Stimulated activated naive CD4-positive, alpha-beta T cell (primary cell): ENCODE results near the gene ACACB.
"Not testable (repeated sequence)": the region's sequence is repeated elsewhere in the genome, so short reads cannot be mapped to it uniquely, and the experiment has no call there.

Experiments used
- DNase-seq, 6 experiments: peaks; one replicate each; lab custom pipeline; 2025; lab: John Stamatoyannopoulos, UW

Gene ACACB

DNA sequence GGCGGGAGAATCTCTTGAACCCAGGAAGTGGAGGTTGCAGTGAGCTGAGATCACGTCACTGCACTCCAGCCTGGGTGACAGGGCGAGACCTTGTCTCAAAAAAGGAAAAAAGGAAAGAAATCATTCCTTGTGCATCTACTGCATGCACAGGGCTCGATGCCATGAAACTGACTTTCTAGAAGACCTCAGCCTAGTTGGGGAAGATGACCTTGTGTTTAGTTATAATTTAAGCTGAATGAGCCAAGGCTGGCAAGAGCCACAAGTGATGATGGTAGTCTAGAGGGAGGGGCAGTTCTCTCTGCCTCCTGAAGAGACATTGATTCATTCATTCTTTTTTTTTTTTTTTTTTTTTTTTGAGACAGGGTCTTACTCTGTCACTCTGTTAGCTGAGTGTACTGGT is 24.2 kb downstream of the ACACB start:
- no peak for DNase-seq

DNA sequence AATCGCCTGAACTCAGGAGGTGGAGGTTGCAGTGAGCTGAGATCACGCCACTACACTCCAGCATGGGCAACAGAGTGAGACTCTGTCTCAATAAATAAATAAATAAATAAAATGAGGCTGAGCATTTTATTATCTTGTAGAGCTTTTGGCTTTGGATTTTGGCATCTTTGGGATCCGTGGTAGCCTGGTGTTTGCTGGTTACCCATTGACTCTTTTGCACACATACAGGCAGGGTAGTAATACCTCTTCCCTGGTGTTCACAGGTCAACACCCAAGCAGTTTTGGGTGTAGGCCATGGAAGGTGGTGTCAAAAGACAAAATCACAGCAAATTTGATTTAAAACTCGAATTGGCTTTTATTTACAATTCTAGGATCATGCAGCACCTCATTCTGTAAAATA is 27.8 kb downstream of the ACACB start:
- DNase-seq: no peak

GRCh38 chr12:109147126-109147525 is 30.7 kb downstream of the ACACB start:
- not testable (repeated sequence) for DNase-seq

GRCh38 chr12:109147954-109148353 is 31.6 kb downstream of the ACACB start:
- DNase-seq: no peak

DNA sequence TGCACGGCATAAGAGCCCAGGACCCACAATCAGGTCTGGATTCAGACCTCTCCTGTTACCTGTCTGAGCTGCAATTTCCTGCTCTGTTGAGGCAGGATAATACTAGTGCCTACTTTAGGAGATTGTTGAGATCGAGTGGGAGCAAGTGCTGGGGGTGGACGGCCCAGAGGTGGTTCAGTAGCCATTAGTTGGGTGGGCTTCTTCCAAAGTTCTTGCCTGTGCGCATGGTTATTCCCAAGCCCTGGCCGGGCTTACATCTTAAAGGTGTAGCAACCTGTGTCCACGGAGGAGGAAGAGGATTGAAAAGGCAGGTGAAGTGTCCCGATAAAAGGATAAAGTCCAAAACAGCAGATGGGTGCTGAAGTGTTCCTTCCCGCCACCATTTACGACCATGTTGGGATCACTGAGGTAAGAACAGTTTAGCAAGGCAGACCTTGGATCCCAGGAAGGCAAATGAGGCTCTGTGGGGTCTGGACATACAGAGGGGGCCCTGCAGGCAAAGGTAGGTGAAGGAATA is 33.8 kb downstream of the ACACB start:
- DNase-seq: no peak

DNA sequence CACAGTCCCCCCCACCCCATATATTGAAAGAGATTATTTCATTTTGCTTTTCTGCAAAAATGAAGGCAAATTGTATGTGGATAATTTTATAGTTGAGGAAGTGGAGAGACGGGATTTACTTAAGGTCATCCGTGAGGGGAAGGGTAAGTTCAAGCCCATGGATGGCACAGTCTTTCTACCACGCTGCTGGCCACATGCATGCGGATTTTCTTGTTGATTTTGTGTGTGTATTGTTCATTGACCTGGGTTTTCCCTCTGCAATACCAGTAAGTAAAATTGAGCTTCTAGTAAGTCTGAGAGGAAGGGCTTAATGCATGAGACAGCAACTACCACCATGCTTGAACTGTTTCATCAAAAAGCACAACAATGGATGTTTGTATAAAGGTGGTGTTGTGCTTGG is 35.1 kb downstream of the ACACB start:
- DNase-seq: no peak

DNA sequence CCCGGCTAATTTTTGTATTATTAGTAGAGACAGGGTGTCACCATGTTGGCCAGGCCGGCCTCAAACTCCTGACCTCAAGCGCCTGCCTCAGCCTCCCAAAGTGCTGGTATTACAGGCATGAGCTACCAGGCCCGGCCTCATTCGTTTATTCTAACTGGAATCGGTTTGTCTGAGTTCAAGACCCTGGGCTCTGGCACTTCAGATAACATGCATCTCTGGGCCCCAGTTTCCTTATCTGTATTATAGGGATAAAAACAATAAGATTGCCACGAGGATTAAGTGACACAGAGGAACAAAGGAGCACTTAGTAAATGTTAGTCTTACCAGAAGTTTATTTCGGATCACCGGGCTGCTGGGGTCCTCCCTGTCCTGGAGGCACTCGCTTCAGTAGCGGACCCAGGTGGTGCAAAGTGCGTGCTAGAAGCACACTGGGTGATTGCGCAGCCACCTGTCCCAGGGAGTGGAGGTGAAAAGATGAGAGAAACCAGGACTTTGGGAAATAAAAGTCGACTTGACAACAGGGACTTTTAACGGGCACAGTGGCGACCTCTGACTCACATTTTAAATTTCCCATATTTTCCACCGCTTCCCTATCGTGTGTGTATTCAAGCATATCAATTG is 37.5 kb downstream of the ACACB start:
- peak in 1 of 6 experiments; percentile 21 for DNase-seq

DNA sequence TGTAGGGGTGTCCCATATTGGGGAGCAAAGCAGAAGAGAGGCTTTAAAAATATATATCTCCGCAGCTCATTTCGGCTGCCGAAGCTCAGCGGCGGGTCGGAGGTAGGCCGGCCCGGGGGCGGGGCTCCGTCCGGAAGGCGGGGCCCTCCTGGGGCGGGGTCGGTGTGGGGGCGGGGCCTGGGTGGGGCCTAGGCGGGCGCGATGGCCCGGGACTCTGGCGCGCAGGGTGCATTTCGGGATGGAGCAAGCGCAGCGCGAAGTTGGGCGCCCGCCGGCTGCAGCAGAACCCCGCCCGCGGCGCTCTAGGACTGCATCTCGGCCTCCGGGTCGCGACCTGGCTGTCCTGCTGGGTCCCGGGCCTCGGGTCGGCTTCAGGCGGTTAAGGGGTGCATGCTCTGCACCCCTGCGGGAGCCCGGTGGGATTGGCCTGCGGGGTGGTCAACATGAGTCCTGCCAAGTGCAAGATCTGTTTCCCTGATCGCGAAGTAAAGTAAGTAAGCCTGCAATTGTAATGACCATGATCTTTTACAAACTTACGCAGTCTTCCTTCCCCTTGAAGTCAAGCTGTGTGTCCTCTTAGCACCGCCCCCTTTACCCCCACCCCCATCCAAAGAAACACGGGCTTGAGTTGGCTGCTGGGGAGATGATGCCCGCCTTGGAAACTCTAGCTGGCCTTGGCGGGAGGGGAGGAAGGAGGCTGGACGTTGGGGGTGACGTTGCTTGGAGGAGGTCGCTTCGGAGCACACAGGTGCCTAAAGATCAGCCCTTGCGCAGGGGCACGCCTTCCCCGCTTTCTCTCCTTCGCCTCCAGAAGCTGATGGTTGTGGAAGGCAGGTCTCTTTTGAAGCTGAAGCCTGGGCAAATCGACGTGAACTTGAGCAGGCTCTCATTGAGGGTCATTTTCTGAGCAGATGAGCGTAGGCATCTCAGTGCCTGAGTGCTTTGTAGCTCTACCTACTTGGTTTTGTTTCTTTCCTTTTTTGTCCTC is 38.4 kb downstream of the ACACB start:
- DNase-seq: peak; percentile 66 to 85 (median 76)

GRCh38 chr12:109156036-109156435 is 39.6 kb downstream of the ACACB start:
- DNase-seq: no peak

DNA sequence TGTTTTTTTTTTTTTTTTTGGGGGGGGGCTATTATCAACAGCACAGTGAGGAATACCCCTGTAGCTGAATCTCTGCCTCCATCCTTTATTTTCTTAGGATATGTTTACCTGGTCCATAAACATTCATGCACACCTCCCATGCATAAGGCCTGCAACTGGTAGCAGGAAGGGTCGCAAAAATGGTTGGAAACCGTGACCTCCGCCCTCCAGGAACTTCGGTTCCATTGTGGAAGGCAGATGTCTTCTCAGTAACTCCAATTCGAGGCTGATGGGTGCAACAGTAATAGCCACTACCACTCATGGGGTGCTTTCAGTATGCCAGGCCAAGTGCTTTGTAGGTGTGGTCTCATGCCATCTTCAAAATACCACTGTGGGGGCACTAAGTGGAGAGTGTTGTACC is 40.2 kb downstream of the ACACB start:
- no peak for DNase-seq

DNA sequence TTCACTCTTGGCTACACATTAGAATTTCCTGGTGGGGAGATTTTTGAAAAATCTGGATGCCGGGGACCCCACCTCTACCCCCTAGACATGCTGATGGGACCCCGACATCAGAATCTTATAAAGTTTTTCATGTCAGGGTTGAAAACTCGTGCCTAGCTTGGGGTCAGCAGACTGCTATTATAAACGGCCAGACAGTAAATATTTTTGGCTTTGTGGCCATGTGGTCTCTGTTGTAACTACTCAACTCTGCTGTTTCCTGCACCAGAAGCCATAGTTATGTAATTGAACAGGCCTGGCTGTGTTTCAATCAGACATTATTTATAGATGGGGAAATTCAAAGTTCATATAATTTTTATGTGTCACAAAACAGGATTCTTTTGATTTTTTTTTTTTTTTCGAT is 41.6 kb downstream of the ACACB start:
- DNase-seq: no peak

DNA sequence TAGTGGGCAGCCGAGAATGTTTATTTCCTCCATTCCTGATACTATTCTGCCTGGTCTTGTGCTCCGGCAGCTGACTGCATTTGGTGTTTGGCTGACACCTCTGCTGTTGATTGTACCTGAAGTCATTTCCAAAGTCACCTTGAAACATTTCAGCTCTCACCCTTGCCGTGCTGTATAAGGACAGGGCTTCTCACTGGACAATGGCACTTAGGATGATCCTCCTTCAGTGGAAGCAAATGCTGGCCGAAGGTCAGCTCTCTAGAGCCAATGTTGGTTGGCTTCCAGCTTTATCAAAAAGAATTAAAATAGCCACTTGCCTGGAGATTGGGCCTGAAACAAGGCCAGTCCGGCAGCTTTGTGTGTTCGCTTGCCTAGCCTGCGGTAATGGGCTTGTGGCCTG is 44.0 kb downstream of the ACACB start:
- DNase-seq: no peak

DNA sequence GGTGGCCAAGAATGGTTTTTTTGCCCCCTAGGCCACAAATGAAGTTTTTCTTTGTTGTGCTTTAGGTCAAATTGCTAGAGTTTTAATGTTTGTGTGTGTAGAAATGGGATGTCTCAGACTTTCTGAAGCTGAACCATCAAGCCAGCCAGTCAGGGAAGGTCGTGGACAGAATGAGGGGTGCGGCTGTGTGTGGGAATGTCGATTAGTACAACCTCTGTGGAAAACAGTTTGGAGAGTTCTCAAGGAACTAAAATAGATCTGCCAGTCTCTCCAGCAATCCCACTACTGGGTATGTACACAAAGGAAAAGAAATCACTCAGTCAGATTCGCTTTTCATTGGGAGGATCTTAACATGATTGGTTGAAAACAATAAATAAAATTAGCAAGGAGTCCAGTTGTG is 44.5 kb downstream of the ACACB start:
- DNase-seq: no peak

GRCh38 chr12:109162551-109162950 is 46.2 kb downstream of the ACACB start:
- DNase-seq: no peak

DNA sequence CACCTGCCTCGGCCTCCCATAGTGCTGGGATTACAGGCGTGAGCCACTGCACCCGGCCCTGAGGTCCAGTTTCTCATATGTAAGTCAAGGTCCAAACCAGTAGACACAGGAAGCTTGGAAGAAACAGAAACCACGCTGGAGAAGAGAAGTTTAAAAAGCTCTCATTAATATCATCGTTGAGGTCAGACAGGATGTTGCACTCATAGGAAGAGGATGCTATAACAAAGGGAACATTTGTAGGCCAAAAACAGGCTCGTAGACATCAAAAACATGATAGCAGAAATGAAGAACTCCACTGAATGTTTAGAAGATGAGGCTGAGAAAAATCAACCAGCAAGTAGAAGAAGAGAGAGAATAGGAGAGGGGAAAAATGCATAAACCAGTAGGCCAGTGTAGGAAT is 46.8 kb downstream of the ACACB start:
- DNase-seq: no peak

- no peak for DNase-seq
Measured at GRCh38 chr12:109165599-109165998, 49.2 kb downstream of the ACACB start.

GRCh38 chr12:109166371-109166770 is 50.0 kb downstream of the ACACB start:
- DNase-seq: no peak

GRCh38 chr12:109167781-109168180 is 51.4 kb downstream of the ACACB start:
- no peak for DNase-seq

DNA sequence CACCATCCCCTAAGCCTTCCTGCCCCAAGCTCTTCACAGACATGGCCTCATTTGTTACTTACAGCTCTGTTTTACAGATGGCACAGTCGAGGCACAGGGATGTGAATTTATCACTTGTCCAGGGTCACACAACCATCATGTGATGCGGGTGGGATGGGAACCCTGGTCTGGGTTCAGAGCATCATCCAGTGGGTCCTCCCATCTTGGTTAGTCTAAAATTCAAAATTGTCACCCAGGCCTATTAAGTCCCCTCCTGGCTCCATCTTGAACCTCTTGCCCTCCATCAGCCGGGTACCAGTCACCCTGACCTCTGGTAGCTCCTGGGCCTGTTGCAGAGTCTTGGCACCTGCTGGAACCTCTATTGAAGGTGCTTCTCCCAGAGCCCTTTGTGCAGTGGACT is 52.9 kb downstream of the ACACB start:
- DNase-seq: no peak

- no peak for DNase-seq
Measured at GRCh38 chr12:109169686-109170085, 53.3 kb downstream of the ACACB start.

DNA sequence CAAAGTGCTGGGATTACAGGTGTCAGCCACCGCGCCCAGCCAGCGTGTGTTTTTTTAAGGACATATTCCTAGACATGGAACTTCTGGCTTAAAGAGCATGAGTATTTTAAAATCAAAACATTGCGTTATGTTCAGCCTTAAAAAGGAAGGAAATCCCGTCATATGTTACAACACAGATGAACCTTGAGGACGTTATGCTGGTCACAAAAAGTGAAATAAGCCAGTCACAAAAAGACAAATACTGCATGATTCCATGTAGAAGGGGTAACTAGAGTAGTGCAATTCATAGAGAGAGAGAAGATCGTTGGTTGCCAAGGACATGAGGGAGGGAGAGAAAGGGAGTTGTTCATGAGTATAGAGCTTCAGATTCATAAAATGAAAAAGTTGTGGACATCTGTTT is 53.9 kb downstream of the ACACB start:
- DNase-seq: no peak

GRCh38 chr12:109172787-109173186 is 56.4 kb downstream of the ACACB start:
- not testable (repeated sequence) for DNase-seq
